Sigmoid colon (tissue), 4 donors: Measurements from ENCODE around the gene ZSCAN1.

Experiments
- EP300 ChIP-seq, 4 donors: sonication (generic); formaldehyde crosslinking; IDR thresholded peaks; one replicate each; pipeline ENCODE4 v1.6.1; 2017; ENCODE audit warnings: antibody characterized with exemption in 4 of 4
- POLR2A ChIP-seq, 2 donors: fragments of 450-650 bp; IDR thresholded peaks; one replicate each; pipeline ENCODE4 v1.6.1; 2016; ENCODE audit warnings: antibody characterized with exemption in 2 of 2, mild to moderate bottlenecking in 2 of 2, moderate library complexity in 2 of 2
- POLR2AphosphoS5 ChIP-seq, 4 donors: sonication (generic); formaldehyde crosslinking; IDR thresholded peaks; one replicate each; pipeline ENCODE4 v1.6.1; 2017; ENCODE audit warnings: antibody characterized with exemption in 4 of 4
- TF ChIP-seq, protein P1 (sequence below), 4 experiments: fragments of 450-650 bp in 3 of 4; fragments of 200-600 bp in 1 of 4; IDR thresholded peaks; one replicate each; pipeline ENCODE4 v1.5.1; 2016 to 2019; ENCODE audit warnings: antibody characterized with exemption in 4 of 4, mild to moderate bottlenecking in 3 of 4, moderate library complexity in 2 of 4

DNA sequence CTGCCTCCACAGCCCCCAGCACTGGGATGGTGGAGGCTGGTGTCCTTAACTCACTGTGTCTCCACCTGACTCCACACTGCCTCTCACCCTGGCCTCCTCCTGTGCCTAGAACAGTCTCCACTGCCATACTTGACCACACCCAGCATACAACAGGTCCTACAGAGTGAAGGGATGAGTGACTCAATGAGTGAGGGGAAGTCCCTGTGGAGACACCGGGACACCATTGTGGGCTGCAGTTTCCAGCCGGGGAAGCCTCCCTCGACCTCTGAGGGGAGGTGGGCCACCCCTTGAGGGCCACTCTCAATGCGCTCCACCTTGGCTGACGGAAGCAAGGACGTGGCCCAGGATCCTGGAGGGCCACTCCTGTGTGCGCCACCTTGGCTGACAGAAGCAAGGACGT, 22.4 kb downstream of the ZSCAN1 start:
- TF ChIP-seq, protein P1, sequence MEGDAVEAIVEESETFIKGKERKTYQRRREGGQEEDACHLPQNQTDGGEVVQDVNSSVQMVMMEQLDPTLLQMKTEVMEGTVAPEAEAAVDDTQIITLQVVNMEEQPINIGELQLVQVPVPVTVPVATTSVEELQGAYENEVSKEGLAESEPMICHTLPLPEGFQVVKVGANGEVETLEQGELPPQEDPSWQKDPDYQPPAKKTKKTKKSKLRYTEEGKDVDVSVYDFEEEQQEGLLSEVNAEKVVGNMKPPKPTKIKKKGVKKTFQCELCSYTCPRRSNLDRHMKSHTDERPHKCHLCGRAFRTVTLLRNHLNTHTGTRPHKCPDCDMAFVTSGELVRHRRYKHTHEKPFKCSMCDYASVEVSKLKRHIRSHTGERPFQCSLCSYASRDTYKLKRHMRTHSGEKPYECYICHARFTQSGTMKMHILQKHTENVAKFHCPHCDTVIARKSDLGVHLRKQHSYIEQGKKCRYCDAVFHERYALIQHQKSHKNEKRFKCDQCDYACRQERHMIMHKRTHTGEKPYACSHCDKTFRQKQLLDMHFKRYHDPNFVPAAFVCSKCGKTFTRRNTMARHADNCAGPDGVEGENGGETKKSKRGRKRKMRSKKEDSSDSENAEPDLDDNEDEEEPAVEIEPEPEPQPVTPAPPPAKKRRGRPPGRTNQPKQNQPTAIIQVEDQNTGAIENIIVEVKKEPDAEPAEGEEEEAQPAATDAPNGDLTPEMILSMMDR (IDR thresholded peaks at IDR 0.05), result no peak
- TF ChIP-seq POLR2A (IDR thresholded peaks at IDR 0.05) (no peak), EP300 (IDR thresholded peaks at IDR 0.05) (no peak), POLR2AphosphoS5 (IDR thresholded peaks at IDR 0.05) (no peak)
